Endodermal cell (in vitro differentiated cells): ENCODE measurements around the gene SLC6A9. TPM values are rescaled to one million over a fixed set of nuclear protein-coding genes. Genes with fewer than 3 reads are reported as not detected.

Source experiments
- DNase-seq: peaks from one replicate; pipeline ENCODE4 v3.0.0-alpha.2; 2017
- H3K27ac ChIP-seq: 2 replicates; pipeline ENCODE4 v1.5.1; 2013; ENCODE audit warnings: mild to moderate bottlenecking, low read depth, low read length, moderate library complexity
- H3K27me3 ChIP-seq: 2 replicates; pipeline ENCODE4 v1.6.1; 2013; ENCODE audit warnings: mild to moderate bottlenecking, low read length, moderate library complexity; ENCODE audit not compliant: insufficient read depth, control insufficient read depth, poor library complexity, severe bottlenecking
- H3K36me3 ChIP-seq: 2 replicates; pipeline ENCODE4 v1.7.0; 2013; ENCODE audit warnings: mild to moderate bottlenecking, low read length, moderate library complexity; ENCODE audit not compliant: control insufficient read depth, insufficient read depth
- H3K4me1 ChIP-seq: one replicate; pipeline ENCODE4 v1.7.0; 2013; ENCODE audit warnings: low read length; ENCODE audit not compliant: control insufficient read depth, insufficient read depth
- H3K4me3 ChIP-seq: 2 replicates; pipeline ENCODE4 v1.5.1; 2013; ENCODE audit warnings: mild to moderate bottlenecking, low read length, moderate library complexity
- H3K9ac ChIP-seq: 2 replicates; pipeline ENCODE4 v1.6.1; 2013; ENCODE audit warnings: mild to moderate bottlenecking, low read length, moderate library complexity; ENCODE audit not compliant: poor library complexity, severe bottlenecking; ENCODE audit errors: extremely low read depth
- H3K9me3 ChIP-seq: 2 replicates; pipeline ENCODE4 v1.6.1; 2013; ENCODE audit warnings: mild to moderate bottlenecking, low read length, moderate library complexity; ENCODE audit not compliant: control insufficient read depth
- H3K27ac Mint-ChIP-seq: 2 replicates; pipeline ENCODE4 v1.8.0; 2020; ENCODE audit warnings: mixed read lengths
- H3K27me3 Mint-ChIP-seq: 2 replicates; pipeline ENCODE4 v1.8.0; 2021; ENCODE audit warnings: mild to moderate bottlenecking, mixed read lengths; ENCODE audit not compliant: insufficient read depth
- H3K36me3 Mint-ChIP-seq: 2 replicates; pipeline ENCODE4 v1.8.0; 2020; ENCODE audit warnings: low read depth, mixed read lengths
- H3K4me1 Mint-ChIP-seq: 2 replicates; pipeline ENCODE4 v1.8.0; 2020; ENCODE audit warnings: mixed read lengths
- H3K4me3 Mint-ChIP-seq: 2 replicates; pipeline ENCODE4 v1.8.0; 2020; ENCODE audit warnings: mild to moderate bottlenecking, moderate library complexity, mixed read lengths
- H3K9me3 Mint-ChIP-seq: 2 replicates; pipeline ENCODE4 v1.8.0; 2020; ENCODE audit warnings: mild to moderate bottlenecking, mixed read lengths
- CTCF ChIP-seq: fragments of 200-600 bp; sonication (generic); conservative IDR thresholded peaks from 2 replicates; pipeline ENCODE4 v1.5.0; 2021; ENCODE audit warnings: antibody characterized with exemption, mild to moderate bottlenecking
- WGBS, 2 experiments: methylation state at CpG; one replicate each; pipeline versions ENCODE4 v1.1.5 to v1.1.7; 2013; ENCODE audit warnings: missing lambda C conversion rate in 2 of 2, mixed read lengths in 1 of 2; ENCODE audit not compliant: insufficient coverage in 1 of 2, insufficient read length in 1 of 2; 5-methylcytosine and 5-hydroxymethylcytosine counted together
- total RNA-seq, 2 donors: library from RNA; stranded (reverse); fragmentation: NEBNext Ultra II Directional in 1 of 2; extraction: Animal tissue kit (Norgen Biotek cat#: 25700) in 1 of 2; gene quantifications; 2 replicates in 1 of 2; 3 replicates in 1 of 2; pipeline ENCODE4 v1.2.1, GENCODE V29; 2021

Gene SLC6A9
- total RNA-seq, 2 donors from 2014 or later, result 5.7 to 11.4 TPM

DNA sequence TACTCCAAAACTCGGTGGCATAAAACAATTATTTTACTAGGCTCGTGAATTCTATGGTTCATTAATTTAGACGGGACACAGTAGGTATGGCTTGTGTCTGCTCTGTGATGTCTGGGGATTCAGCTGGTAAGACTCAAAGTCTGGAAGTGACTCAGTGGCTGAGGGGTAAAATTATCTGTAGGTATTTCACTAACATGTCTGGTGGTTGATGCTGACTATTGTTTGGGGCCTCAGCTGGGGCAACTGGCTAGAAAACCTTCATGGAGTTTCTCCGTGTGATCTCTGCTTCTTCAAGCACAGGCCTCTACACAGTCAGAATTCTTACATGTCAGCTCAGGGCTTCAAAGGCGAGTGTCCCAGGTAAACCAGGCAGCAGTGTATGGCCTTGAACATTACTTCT is 46.2 kb upstream of the SLC6A9 start:
- H3K4me3 Mint-ChIP-seq, result no peak overlapping the region
- no peaks in the 10 kb centered on the region for H3K36me3 ChIP-seq
- 89 to 93% methylated on average over 4 to 5 of the region's 5 CpGs for WGBS, 2 experiments
- peaks cover 29% of the 10 kb centered on the region for H3K27me3 Mint-ChIP-seq
- DNase-seq, result no peak
- TF ChIP-seq CTCF, result no peak
- H3K27ac ChIP-seq, result no peak overlapping the region
- H3K4me1 Mint-ChIP-seq, result no peaks in the 10 kb centered on the region
- H3K27ac Mint-ChIP-seq, result no peak overlapping the region
- H3K36me3 Mint-ChIP-seq, result no peaks in the 10 kb centered on the region
- no peaks in the 10 kb centered on the region for H3K4me1 ChIP-seq
- no peak overlapping the region for H3K9ac ChIP-seq
- H3K9me3 Mint-ChIP-seq, result no peaks in the 10 kb centered on the region
- H3K4me3 ChIP-seq, result no peak overlapping the region
- H3K27me3 ChIP-seq, result peaks cover 54% of the 10 kb centered on the region
- no peaks in the 10 kb centered on the region for H3K9me3 ChIP-seq

DNA sequence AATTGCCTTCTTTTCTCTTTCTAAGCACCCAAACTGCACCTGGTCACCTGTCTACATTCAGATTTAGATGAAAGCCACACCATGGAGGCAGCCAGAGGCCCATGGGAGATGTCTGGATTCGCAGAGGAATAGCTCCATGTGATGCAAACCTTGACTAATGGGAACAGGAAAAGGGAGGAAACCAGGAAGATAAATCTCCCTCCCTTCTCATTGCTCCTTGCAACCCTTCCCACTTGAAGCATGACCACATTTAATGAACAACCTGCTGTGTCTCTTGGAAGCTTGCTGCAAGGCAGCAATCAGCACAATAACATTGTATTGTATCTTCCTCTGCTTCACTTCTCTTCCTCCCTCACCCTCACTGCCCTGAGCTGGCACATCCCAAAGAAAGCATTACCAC is 44.8 kb upstream of the SLC6A9 start:
- Mint-ChIP-seq H3K9me3 (no peaks in the 10 kb centered on the region), H3K4me1 (no peaks in the 10 kb centered on the region), H3K27me3 (peaks cover 23% of the 10 kb centered on the region), H3K27ac (no peak overlapping the region), H3K36me3 (no peaks in the 10 kb centered on the region), H3K4me3 (no peak overlapping the region)
- H3K27me3 ChIP-seq, result peaks cover 43% of the 10 kb centered on the region
- DNase-seq, result no peak
- no peaks in the 10 kb centered on the region for H3K4me1 ChIP-seq
- no peaks in the 10 kb centered on the region for H3K36me3 ChIP-seq
- no peak overlapping the region for H3K9ac ChIP-seq
- 81% methylated on average over 1 of the region's 1 CpG; no CpG with 5 or more reads in 1 of the 2 experiments for whole genome bisulfite sequencing, 2 experiments
- H3K9me3 ChIP-seq, result no peaks in the 10 kb centered on the region
- TF ChIP-seq CTCF, result no peak
- H3K27ac ChIP-seq, result no peak overlapping the region
- H3K4me3 ChIP-seq, result no peak overlapping the region

DNA sequence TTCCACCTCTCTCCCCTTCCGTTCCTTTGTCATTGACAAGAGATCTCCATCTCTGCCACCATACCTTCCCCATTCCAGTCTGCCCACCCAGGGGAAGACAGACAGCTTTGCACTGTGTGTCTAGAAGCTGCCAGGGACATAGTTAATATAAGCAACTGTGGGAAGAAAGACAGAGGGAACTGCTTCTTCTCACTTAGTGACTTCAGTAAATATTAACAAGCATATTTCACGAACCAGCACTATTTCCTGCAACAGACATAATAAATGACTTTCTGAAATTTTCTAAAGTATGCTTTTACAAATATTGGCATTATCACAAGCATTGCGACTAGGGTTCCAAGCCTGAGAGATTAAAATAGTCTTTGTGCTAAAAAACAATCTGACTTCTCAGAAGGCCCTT is 43.2 kb upstream of the SLC6A9 start:
- Mint-ChIP-seq H3K9me3 (no peaks in the 10 kb centered on the region), H3K27ac (no peak overlapping the region), H3K4me1 (peaks cover 1% of the 10 kb centered on the region), H3K36me3 (no peaks in the 10 kb centered on the region), H3K27me3 (peaks cover 24% of the 10 kb centered on the region), H3K4me3 (no peak overlapping the region)
- no peak for DNase-seq
- H3K4me1 ChIP-seq, result no peaks in the 10 kb centered on the region
- H3K36me3 ChIP-seq, result no peaks in the 10 kb centered on the region
- 78 to 89% methylated on average over 2 to 3 of the region's 3 CpGs for WGBS, 2 experiments
- no peaks in the 10 kb centered on the region for H3K9me3 ChIP-seq
- no peak overlapping the region for H3K9ac ChIP-seq
- no peak overlapping the region for H3K4me3 ChIP-seq
- H3K27me3 ChIP-seq, result peaks cover 39% of the 10 kb centered on the region
- no peak overlapping the region for H3K27ac ChIP-seq
- TF ChIP-seq CTCF, result no peak
